GM18502 (cell line): ENCODE measurements around the gene PRG2.
"Not testable (repeated sequence)": the region's sequence is repeated elsewhere in the genome, so short reads cannot be mapped to it uniquely, and the experiment has no call there.

ENCODE experiments used
- ATAC-seq: cut with Tn5 transposase; IDR thresholded peaks from one replicate; pipeline ENCODE4 v1.9.1; 2021; ENCODE audit warnings: mild to moderate bottlenecking; ENCODE audit not compliant: unreplicated experiment, poor library complexity

PRG2 gene

GRCh38 chr11:57373146-57373545 is 17.3 kb downstream of the PRG2 start:
- no peak for ATAC-seq

GRCh38 chr11:57370941-57371340 is 19.5 kb downstream of the PRG2 start:
- no peak for ATAC-seq

- no peak for ATAC-seq
Measured at GRCh38 chr11:57370251-57370650, 20.2 kb downstream of the PRG2 start.

- no peak for ATAC-seq
Measured at GRCh38 chr11:57368845-57369232, 21.6 kb downstream of the PRG2 start.

DNA sequence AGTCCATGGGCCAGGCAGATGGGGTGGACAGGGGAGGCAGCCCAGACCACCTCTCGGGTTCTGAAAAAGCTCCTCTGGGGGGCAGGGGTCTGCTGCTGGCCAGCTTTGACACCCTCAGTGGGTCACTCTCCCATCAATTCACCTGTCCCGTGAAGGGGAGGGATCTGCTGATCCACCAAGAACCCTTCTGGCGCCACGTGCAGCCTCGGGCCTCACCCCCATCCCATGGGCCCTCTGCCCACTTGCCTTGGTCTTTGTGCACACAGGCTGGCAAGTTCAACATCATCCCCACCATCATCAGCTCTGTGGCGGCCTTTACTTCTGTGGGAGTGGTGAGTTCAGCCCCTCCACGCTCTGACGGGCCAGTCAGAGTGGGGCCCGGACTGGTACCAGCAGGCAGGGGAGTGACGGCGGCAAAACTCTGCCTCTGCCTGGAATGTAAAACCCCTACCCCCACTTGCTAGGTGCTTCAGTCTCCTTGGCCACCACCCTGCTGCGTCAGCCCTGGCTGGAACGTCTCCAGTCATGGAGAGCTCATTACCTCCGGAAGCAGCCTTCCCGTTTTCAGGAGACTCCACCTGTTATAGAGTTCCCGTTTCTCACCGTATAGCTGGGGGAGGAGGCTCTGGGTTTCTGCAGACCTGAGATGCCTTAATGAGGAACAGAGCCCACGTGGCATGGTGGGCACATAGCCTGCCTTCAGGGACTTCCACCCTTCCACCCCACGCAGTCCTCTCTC is 22.2 kb downstream of the PRG2 start:
- no peak for ATAC-seq

DNA sequence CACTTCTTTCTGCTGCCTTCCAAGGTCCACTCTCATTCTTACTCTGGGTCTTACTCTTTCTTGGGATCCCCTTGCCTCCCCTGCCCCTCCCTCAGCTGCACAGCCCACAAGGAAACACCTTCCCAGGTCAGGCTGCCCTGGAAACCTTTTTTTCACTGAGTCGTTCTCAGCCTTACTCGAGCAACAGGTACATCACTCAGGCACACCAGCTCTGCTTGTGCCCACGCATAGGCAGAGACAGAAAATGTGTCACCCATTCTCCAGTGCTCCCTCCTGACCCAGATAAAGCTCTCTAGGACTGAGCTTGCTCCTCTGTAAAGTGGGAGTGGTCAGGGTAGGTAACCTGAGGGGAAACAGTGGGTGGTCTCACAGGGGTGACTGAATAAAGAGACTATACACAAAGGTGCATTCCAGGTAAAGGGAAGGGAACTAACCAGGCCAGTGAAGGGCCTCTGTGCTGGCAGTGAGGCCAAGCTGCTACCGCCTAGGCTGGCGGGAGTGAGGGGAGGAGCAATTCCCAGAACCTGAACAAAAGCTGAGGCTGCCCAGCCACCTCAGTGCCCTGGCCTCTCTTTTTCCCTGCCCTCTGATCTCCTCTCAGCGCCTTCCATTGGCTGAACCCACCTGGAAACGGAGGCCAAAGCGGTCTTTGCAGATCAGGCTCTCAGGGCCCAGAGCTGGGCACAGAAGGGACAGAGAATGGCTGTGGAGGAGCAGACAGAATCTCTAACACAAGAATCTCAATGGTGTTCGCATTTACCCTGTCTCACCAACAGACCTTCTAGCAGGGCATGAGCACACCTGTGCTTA is 25.4 kb downstream of the PRG2 start:
- no peak for ATAC-seq

- ATAC-seq, result no peak
Measured at GRCh38 chr11:57363131-57364080, 27.0 kb downstream of the PRG2 start.

- ATAC-seq, result no peak
Measured at GRCh38 chr11:57361926-57362325, 28.5 kb downstream of the PRG2 start.

DNA sequence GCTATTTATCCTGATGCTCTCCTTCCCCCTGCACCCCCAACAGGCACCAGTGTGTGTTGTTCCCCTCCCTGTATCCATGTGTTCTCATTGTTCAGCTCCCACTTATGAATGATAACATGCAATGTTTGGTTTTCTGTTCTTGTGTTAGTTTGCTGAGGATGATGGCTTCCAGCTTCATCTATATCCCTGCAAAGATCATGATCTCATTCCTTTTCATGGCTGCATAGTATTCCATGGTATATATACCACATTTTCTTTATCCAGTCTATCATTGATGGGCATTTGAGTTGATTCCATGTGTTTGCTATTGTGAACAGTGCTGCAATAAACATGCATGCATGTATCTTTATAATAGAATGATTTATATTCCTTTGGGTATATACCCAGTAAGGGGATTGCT is 29.0 kb downstream of the PRG2 start:
- not testable (repeated sequence) for ATAC-seq

- ATAC-seq, result no peak
Measured at GRCh38 chr11:57360991-57361390, 29.5 kb downstream of the PRG2 start.

GRCh38 chr11:57359896-57360690 is 30.4 kb downstream of the PRG2 start:
- no peak for ATAC-seq

DNA sequence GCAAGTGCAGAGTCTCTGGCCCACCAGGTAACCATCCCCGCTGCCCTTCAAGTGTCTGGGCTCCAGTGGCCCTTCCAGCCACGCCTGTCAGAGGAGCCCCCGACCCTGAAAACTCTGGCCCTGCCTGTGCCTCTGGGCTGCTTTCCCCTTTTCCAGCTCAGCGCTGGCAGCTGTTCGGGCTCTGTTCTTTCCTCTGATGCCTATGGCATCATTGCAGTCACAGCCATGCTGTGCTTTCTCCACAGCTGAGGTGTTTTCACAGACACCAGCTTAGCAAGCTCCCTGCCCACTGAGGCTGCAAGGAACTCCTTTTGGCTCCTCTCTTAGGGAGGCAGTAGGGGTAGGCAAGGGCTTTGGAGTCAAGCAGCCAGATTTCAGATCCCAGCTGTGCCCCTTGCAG is 31.1 kb downstream of the PRG2 start:
- no peak for ATAC-seq

- no peak for ATAC-seq
Measured at GRCh38 chr11:57358991-57359390, 31.5 kb downstream of the PRG2 start.

DNA sequence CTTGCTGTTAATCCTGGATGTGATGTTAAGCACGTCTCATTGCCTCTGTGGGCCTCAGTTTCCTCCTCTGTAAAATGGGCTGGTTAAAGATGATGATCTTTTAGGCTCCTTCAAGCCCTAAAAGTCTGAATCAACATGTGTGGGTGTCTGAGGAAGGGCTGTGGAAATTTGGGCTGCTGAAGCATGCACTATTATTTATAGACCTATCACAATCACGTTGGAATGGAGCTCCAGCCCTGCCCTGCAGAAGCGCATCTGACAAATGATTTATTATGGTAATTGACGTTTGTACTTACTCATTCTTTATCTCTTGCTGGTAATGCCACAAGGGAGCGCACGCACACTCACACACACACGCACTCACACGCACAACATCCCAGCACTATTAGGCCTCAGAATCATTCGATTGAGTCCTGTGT is 31.9 kb downstream of the PRG2 start:
- no peak for ATAC-seq

- no peak for ATAC-seq
Measured at GRCh38 chr11:57357856-57358255, 32.6 kb downstream of the PRG2 start.

GRCh38 chr11:57357310-57357709 is 33.1 kb downstream of the PRG2 start:
- ATAC-seq, result no peak

- no peak for ATAC-seq
Measured at GRCh38 chr11:57356268-57356667, 34.2 kb downstream of the PRG2 start.

DNA sequence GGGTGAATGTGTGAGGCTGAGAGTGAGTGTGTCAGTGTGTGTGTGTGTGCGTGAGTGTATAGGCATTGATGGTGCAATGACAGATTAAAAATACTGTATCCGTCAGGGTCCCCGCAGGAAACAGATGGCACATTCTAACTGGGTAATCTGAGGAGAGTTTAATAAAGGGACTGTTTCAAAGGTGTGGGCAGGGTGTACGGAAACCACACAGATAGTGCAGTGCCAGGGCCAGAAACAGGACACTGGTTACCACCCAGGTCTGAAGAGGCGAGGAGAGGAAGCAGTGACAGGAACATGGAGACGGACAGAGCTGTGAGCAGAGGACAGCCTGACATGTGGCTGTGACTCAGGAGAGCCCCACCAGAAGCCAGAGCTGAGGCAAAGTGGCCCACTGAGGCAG is 35.8 kb downstream of the PRG2 start:
- ATAC-seq, result no peak

- no peak for ATAC-seq
Measured at GRCh38 chr11:57353852-57354251, 36.6 kb downstream of the PRG2 start.

GRCh38 chr11:57353446-57353845 is 37.0 kb downstream of the PRG2 start:
- ATAC-seq, result no peak
